SK-N-MC (cell line): ENCODE results near the gene JAKMIP3.

Experiments
- EZH2 ChIP-seq: fragments of 200-600 bp; sonication (generic); IDR thresholded peaks from one replicate; pipeline ENCODE4 v1.6.1; 2017; ENCODE audit warnings: antibody characterized with exemption
- FOXP2 ChIP-seq: optimal IDR thresholded peaks from 2 replicates; pipeline ENCODE3; 2011; ENCODE audit warnings: mild to moderate bottlenecking, moderate library complexity; ENCODE audit not compliant: insufficient read depth; ENCODE audit errors: extremely low read length, control extremely low read depth
- POLR2AphosphoS5 ChIP-seq: IDR thresholded peaks from 2 replicates; pipeline ENCODE4 v1.6.1; 2012; ENCODE audit warnings: mild to moderate bottlenecking, low read depth, low read length, borderline replicate concordance

- no peak for TF ChIP-seq POLR2AphosphoS5
- TF ChIP-seq EZH2, result no peak
- no peak for TF ChIP-seq FOXP2
Measured at GRCh38 chr10:132096863-132097478, 31.2 kb downstream of the JAKMIP3 start.
